HepG2 (cell line): Measurements from ENCODE around the gene SLC36A2. TPM values are rescaled to one million over a fixed set of nuclear protein-coding genes. Genes with fewer than 3 reads are reported as not detected.
"Not testable (repeated sequence)": the region's sequence is repeated elsewhere in the genome, so short reads cannot be mapped to it uniquely, and the experiment has no call there.

Source experiments
- ATAC-seq: fragments of 200-7000 bp; cut with Tn5 transposase; 3 replicates; pipeline ENCODE4 v1.9.1; 2020; ENCODE audit warnings: mild to moderate bottlenecking, moderate library complexity
- BruUV-seq: library from RNA; stranded (reverse); fragments of 400-500 nt; replicated peaks from 2 replicates; lab custom pipeline; 2021; lab: Mats Ljungman, UMichigan
- CTCF ChIA-PET: fragments of 300-600 bp; formaldehyde crosslinking; extraction: SDS; loops from one replicate; lab custom pipeline; 2021; ENCODE audit warnings: low total read pairs, inconsistent platforms, low intra/inter-chr PET ratio; lab: Yijun Ruan, JAX
- POLR2A ChIA-PET: fragments of 350-600 bp; sonication (Branson Sonifier 250); formaldehyde crosslinking; loops from one replicate; lab custom pipeline; 2020; ENCODE audit warnings: antibody characterized with exemption, inconsistent platforms; lab: Yijun Ruan, JAX
- DNase-seq: peaks from one replicate; pipeline ENCODE4 v3.0.0-alpha.2; 2015; ENCODE audit warnings: low spot score
- FAIRE-seq: peaks from 3 replicates; lab custom pipeline; 2011; peaks lifted over from hg19 to GRCh38; lab: Jason Lieb, UNC
- H2AFZ ChIP-seq: one replicate; pipeline ENCODE4 v1.6.1; 2011; ENCODE audit warnings: low read length, inconsistent platforms
- H3K27ac ChIP-seq: fragments of 300-600 bp; 3 replicates; pipeline ENCODE4 v1.8.0; 2011; ENCODE audit warnings: mixed run types, mild to moderate bottlenecking, mixed read lengths, low read length, inconsistent platforms; ENCODE audit not compliant: insufficient read depth; ENCODE audit errors: extremely low read length
- H3K27me3 ChIP-seq, 2 experiments: fragments of 200-600 bp in 1 of 2; 2 replicates in 1 of 2; 3 replicates in 1 of 2; pipeline versions ENCODE4 v1.6.0 to v1.8.0; 2011; ENCODE audit warnings: low read length in 2 of 2, mild to moderate bottlenecking in 2 of 2, moderate library complexity in 2 of 2, inconsistent platforms in 1 of 2; ENCODE audit not compliant: insufficient read depth in 2 of 2, control insufficient read depth in 1 of 2
- H3K36me3 ChIP-seq, 2 experiments: fragments of 200-600 bp in 1 of 2; replicated peaks in 1 of 2; 2 replicates in 1 of 2; 3 replicates in 1 of 2; pipeline versions ENCODE4 v1.5.1 to v1.8.0; 2011; ENCODE audit warnings: low read length in 2 of 2, inconsistent platforms in 1 of 2; ENCODE audit not compliant: insufficient read depth in 2 of 2, control insufficient read depth in 1 of 2
- H3K4me1 ChIP-seq: 2 replicates; pipeline ENCODE4 v1.5.1; 2012; ENCODE audit warnings: low read length, inconsistent platforms; ENCODE audit not compliant: insufficient read depth
- H3K4me2 ChIP-seq: 2 replicates; pipeline ENCODE4 v1.6.0; 2011; ENCODE audit warnings: low read depth, low read length, inconsistent platforms
- H3K4me3 ChIP-seq, 3 experiments: fragments of 200-600 bp in 1 of 3; sonication (generic), shearing (Covaris generic) in 1 of 3; replicated peaks in 1 of 3; 2 replicates each; pipeline ENCODE4 v1.5.1; 2011 to 2016; ENCODE audit warnings: low read length in 3 of 3, inconsistent platforms in 2 of 3, low read depth in 2 of 3, mild to moderate bottlenecking in 2 of 3, control low read depth in 1 of 3, mixed read lengths in 1 of 3; ENCODE audit not compliant: insufficient read depth in 1 of 3
- H3K79me2 ChIP-seq: one replicate; pipeline ENCODE4 v1.6.1; 2011; ENCODE audit warnings: low read length, inconsistent platforms; ENCODE audit not compliant: insufficient read depth
- H3K9ac ChIP-seq: 2 replicates; pipeline ENCODE4 v1.6.0; 2011; ENCODE audit warnings: mild to moderate bottlenecking, low read depth, low read length, inconsistent platforms; ENCODE audit not compliant: insufficient read depth
- H3K9me3 ChIP-seq: 2 replicates; pipeline ENCODE4 v1.5.1; 2012; ENCODE audit warnings: mild to moderate bottlenecking, low read length
- H4K20me1 ChIP-seq: 2 replicates; pipeline ENCODE4 v1.6.0; 2011; ENCODE audit warnings: inconsistent platforms, mild to moderate bottlenecking, low read length, moderate library complexity; ENCODE audit not compliant: insufficient read depth
- KDM2A ChIP-seq: sonication (generic); formaldehyde crosslinking; IDR thresholded peaks from 2 replicates; pipeline ENCODE4 v1.4.0; 2020; ENCODE audit warnings: low read depth, missing genetic modification reagents, borderline replicate concordance
- NFE2L2 ChIP-seq: fragments of 150-350 bp; IDR thresholded peaks from 2 replicates; pipeline ENCODE4 v1.6.1; 2014; ENCODE audit warnings: low read length
- NFYB ChIP-seq: sonication (generic); formaldehyde crosslinking; IDR thresholded peaks from 2 replicates; pipeline ENCODE4 v1.4.0; 2020; ENCODE audit warnings: missing genetic modification reagents
- ZIK1 ChIP-seq: sonication (generic); formaldehyde crosslinking; IDR thresholded peaks from 2 replicates; pipeline ENCODE4 v1.5.0; 2020; ENCODE audit warnings: mild to moderate bottlenecking, low read depth, missing genetic modification reagents, borderline replicate concordance
- ZNF232 ChIP-seq: sonication (generic); formaldehyde crosslinking; IDR thresholded peaks from 2 replicates; pipeline ENCODE4 v1.4.0; 2020; ENCODE audit warnings: missing genetic modification reagents, borderline replicate concordance
- ZNF562 ChIP-seq: sonication (generic); formaldehyde crosslinking; IDR thresholded peaks from 2 replicates; pipeline ENCODE4 v1.8.0; 2022; ENCODE audit warnings: missing genetic modification reagents, borderline replicate concordance
- ZZZ3 ChIP-seq: sonication (generic); formaldehyde crosslinking; IDR thresholded peaks from 2 replicates; pipeline ENCODE4 v1.4.0; 2020; ENCODE audit warnings: missing genetic modification reagents, mild to moderate bottlenecking, borderline replicate concordance
- WGBS: methylation state at CpG from one replicate; pipeline ENCODE4 v1.1.6; 2017; ENCODE audit warnings: low lambda C conversion rate; 5-methylcytosine and 5-hydroxymethylcytosine counted together
- in situ Hi-C: cut with HindIII; loops from 2 replicates; pipeline ENCODE4 v1.10.0; 2017; ENCODE audit warnings: low pct_unique_long_range_greater_than_20kb; ENCODE audit not compliant: extremely low pct_ligation_motif_present
- intact Hi-C: fragments of 100-400 bp; cut with micrococcal nuclease; formaldehyde crosslinking; loops from one replicate; pipeline ENCODE4 v1.10.0; 2022; ENCODE audit not compliant: unreplicated experiment
- polyA plus RNA-seq, 8 experiments: library from polyadenylated mRNA; depleted of rRNA in 3 of 8; stranded (reverse) in 7 of 8; unstranded in 1 of 8; fragments of >200 nt; fragmentation: Illumina TruSeq in 4 of 8; extraction: Trizol in 4 of 8; gene quantifications; 2 replicates each; pipeline versions ENCODE4 v1.2.1 to v1.2.3, GENCODE V29; 2011 to 2016; ENCODE audit warnings: low read depth in 4 of 8, missing spikeins in 1 of 8, mixed read lengths in 1 of 8; ENCODE audit not compliant: insufficient read depth in 1 of 8
- total RNA-seq, 5 experiments: library from RNA; depleted of rRNA; stranded (reverse); fragments of >200 nt; fragmentation: Illumina TruSeq; extraction: Trizol; gene quantifications; 2 replicates each; pipeline ENCODE4 v1.2.3, GENCODE V29; 2016; ENCODE audit warnings: low read depth in 1 of 5

The SLC36A2 gene
- total and polyA plus RNA-seq, 2 of the 13 experiments (the other 11 are each of a cell fraction or from before 2014, with no cell fraction given): 0.03 TPM; not detected in 1

DNA sequence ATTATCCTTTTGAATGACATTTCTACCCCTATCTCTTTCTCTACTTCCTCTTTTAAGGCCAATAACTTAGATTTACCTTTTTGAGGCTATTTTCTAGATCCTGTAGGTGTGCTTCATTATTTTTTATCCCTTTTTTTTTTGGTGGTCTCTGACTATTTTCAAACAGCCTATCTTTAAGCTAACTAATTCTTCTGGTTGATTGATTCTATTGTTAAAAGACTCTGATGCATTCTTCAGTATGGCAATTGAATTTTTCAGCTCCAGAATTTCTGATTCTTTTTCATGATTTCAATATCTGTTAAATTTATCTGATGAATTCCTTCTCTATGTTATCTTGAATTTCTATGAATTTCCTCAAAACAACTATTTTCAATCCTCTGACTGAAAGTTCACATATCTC lies 36.4 kb downstream of the SLC36A2 start:
- H3K4me2 ChIP-seq: no peak overlapping the region
- H4K20me1 ChIP-seq: no peaks in the 10 kb centered on the region
- no peak for FAIRE-seq
- H3K9me3 ChIP-seq: no peaks in the 10 kb centered on the region
- no peaks in the 10 kb centered on the region for H3K36me3 ChIP-seq
- no peaks in the 10 kb centered on the region for H3K4me1 ChIP-seq
- TF ChIP-seq ZIK1 (CRISPR knock-in tag): no peak
- no peak for TF ChIP-seq ZNF562 (CRISPR knock-in tag)
- no peak for TF ChIP-seq KDM2A
- no peak for TF ChIP-seq ZNF232 (CRISPR knock-in tag)
- no peak for TF ChIP-seq NFE2L2
- TF ChIP-seq ZZZ3 (CRISPR knock-in tag): no peak
- CTCF ChIA-PET: no interaction called here
- no peaks in the 10 kb centered on the region for H3K79me2 ChIP-seq
- no peak overlapping the region for H2AFZ ChIP-seq
- BruUV-seq: no TSS peak
- no peak overlapping the region for H3K9ac ChIP-seq
- DNase-seq: no peak
- in situ Hi-C loops (no loop called here), intact Hi-C loops (no loop called here)
- POLR2A ChIA-PET: no interaction called here
- H3K27ac ChIP-seq: no peak overlapping the region
- no peaks in the 10 kb centered on the region for H3K27me3 ChIP-seq
- ATAC-seq: no peak
- H3K4me3 ChIP-seq: no peak overlapping the region

GRCh38 chr5:151309821-151310220 lies 37.5 kb downstream of the SLC36A2 start:
- H3K4me1 ChIP-seq, H3K36me3 ChIP-seq, DNase-seq, H2AFZ ChIP-seq, intact Hi-C loops, H3K27me3 ChIP-seq, H3K9ac ChIP-seq, H3K79me2 ChIP-seq, H4K20me1 ChIP-seq, H3K4me3 ChIP-seq, CTCF ChIA-PET, BruUV-seq, POLR2A ChIA-PET, FAIRE-seq, in situ Hi-C loops, H3K9me3 ChIP-seq, H3K27ac ChIP-seq, ATAC-seq, H3K4me2 ChIP-seq: not testable (repeated sequence)
- TF ChIP-seq NFYB: peak; percentile 43
- WGBS: 77% methylated on average over 15 of the region's 15 CpGs

GRCh38 chr5:151309266-151309665 lies 38.1 kb downstream of the SLC36A2 start:
- 47% methylated on average over 6 of the region's 27 CpGs for WGBS
- H4K20me1 ChIP-seq, POLR2A ChIA-PET, H3K4me3 ChIP-seq, H3K9me3 ChIP-seq, H3K27me3 ChIP-seq, H3K79me2 ChIP-seq, FAIRE-seq, H3K4me2 ChIP-seq, H3K4me1 ChIP-seq, CTCF ChIA-PET, H3K27ac ChIP-seq, H3K9ac ChIP-seq, intact Hi-C loops, H3K36me3 ChIP-seq, BruUV-seq, in situ Hi-C loops, H2AFZ ChIP-seq, ATAC-seq, DNase-seq: not testable (repeated sequence)
